Activated CD8-positive, alpha-beta memory T cell treated with anti-CD3 and anti-CD28 coated beads, Interleukin-2, amount 50 U/mL, for 1 hour (primary cell): Measurements from ENCODE around the gene STX2.
"Not testable (repeated sequence)": the region's sequence is repeated elsewhere in the genome, so short reads cannot be mapped to it uniquely, and the experiment has no call there.

ENCODE experiments used
- DNase-seq: peaks from one replicate; pipeline ENCODE4 v3.0.0-alpha.2; 2020; ENCODE audit errors: extremely low read depth

STX2 gene

GRCh38 chr12:130870442-130871285, 31.6 kb upstream of the STX2 start:
- peak; percentile 42 for DNase-seq

GRCh38 chr12:130868412-130868811, 29.4 kb upstream of the STX2 start:
- DNase-seq: no peak

GRCh38 chr12:130863298-130863697, 24.2 kb upstream of the STX2 start:
- DNase-seq: no peak

DNA sequence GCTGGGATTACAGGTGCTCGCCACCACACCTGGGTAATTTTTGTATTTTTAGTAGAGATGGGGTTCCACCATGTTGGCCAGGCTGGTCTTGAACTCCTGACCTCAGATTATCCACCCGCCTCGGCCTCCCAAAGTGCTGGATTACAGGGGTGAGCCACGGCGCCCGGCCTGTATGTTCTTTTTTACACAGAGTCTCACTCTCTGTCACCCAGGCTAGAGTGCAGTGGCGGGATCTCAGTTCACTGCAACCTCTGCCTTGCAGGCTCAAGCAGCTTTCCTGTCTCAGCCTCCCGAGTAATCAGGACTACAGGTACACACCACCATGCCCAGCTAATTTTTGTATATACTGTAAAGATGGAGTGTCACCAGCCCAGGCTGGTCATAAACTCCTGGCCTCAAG, 23.7 kb upstream of the STX2 start:
- not testable (repeated sequence) for DNase-seq

- no peak for DNase-seq
Measured at GRCh38 chr12:130862161-130862560, 23.1 kb upstream of the STX2 start.

GRCh38 chr12:130860311-130860710, 21.3 kb upstream of the STX2 start:
- DNase-seq: no peak

DNA sequence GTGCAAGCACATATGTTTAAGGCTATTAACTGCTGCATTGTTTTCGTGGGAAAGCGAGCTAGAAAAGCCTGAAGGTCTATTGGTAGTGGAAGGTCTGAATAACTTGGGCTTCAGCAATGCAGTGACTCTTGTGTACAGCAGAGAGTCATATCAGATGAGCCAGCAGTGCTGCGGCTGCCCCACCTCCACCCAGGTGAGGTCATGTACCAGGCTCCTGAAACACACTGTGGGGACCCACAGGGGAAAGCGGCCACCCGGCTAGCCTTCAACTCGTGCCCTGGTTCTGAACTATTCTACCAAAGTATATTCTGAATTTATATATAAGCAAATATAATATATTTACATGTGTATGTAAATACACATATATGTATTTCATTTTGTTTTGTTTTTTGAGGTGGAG, 20.1 kb upstream of the STX2 start:
- no peak for DNase-seq

GRCh38 chr12:130858084-130858483, 19.0 kb upstream of the STX2 start:
- DNase-seq: no peak

DNA sequence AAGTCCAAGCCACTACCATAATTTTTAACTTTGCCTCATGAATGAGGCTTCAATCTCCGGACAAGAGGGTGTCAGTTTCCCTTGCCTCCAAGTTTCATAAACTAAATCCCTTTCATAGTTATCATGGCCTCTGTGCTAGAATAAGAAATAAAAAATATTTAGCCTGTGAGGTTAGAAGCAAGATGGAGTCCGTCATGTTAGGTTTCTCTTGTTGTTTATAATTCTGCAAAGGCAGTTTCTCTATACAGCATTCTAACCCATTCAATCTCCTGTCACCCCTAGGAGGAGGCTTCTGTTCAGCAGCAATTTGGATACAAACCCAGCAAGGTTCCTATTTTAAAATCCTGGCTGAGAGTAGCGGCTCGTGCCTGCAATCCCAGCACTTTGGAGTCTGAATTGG, 17.0 kb upstream of the STX2 start:
- DNase-seq: no peak

DNA sequence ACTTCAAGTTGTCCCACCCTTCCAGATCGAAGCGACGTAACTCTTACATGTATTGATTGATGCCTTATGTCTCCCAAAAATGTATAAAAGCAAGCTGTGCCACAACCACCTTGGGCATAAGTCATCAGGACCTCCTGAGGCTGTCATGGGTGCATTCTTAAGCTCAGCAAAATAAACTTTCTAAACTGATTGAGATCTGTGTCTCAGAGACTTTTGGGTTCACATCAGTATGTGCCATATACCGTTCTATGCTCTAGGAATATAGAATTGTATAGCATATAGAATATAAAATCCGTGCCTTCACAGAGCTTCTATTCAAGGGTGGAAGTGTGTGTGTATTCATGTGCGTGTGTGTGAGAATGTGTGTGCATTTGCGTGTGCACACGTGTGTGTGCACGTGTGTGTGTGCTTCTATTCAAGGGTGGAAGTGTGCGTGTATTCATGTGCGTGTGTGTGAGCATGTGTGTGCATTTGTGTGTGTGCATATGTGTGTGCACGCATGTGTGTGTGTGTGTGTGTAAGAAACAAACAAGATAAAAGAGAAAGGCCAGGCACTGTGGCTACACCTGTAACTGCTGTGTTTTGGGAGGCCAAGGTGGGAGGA, 11.5 kb upstream of the STX2 start:
- DNase-seq: no peak

DNA sequence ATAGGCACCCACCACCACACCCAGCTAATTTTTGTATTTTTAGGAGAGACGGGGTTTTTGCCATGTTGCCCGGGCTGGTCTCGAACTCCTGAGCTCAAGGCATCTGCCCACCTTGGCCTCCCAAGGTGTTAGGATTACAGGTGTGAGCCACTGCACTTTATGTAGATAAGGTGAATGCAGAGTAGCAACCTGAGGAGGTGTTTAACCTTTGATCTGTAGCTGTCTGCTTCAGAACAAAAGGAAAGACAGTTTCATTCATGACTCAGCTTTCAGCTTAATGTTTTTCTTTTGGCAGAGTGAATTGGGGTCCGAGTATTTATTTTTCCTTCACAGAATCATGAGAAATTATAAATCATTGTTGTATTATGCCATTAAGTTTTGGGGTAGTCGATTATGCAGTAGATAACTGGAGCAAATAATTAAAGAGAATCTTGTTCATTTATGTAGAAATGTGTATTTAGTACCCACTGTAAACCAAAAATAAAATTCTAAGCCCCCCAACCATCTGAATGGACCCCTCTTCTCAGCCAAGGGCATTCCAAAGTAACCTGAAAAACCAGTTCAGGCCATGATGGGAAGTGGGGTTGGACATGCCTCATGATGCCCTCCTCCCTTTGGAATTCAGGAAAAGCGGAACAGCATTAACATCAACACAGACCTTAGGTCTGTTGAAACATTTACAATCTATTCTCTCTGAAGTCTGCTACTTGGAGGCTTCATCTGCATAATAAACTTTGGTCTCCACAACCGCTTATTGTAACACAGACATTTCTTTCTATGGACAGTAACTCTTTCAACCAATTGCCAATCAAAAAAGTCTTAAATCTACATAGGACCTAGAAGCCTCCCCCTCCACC, 10.7 kb upstream of the STX2 start:
- no peak for DNase-seq

DNA sequence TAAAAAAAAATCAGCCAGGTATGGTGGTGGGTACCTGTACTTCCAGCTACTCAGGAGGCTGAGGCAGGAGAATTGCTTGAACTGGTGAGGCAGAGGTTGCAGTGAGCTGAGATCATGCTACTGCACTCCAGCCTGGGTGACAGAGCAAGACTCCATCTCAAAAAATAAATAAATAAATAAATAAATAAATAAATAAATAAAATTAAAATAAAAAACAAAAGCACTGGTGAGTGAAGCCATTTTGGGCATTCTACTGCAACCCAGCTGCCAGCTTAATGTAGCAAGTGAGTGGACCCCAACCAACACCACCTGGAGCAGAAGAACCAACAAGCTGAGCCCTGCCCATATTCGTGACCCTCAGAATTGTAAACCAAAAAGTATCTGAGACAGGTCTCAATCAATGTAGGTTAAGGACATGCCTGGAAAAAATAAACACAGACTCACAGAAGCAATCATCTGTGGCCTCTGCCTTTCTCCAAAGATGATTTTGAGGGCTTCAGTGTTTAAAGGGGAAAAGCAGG, 9.8 kb upstream of the STX2 start:
- DNase-seq: not testable (repeated sequence)

DNA sequence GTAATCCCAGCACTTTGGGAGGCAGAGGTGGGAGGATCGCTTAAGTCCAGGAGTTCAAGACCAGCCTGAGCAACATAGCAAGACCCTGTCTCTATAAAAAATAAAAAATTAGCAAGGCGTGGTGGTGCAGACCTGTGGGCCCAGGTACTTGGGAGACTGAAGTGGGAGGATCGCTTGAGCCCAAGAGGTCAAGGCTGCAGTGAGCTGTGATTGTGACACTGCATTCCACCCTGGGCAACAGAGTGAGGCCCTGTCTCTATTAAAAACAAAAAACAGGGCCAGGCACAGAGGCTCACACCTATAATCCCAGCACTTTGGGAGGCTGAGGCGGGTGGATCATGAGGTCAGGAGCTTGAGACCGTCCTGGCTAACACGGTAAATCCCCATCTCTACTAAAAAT, 9.1 kb upstream of the STX2 start:
- DNase-seq: not testable (repeated sequence)

GRCh38 chr12:130847112-130847511, 8.1 kb upstream of the STX2 start:
- DNase-seq: no peak

- DNase-seq: no peak
Measured at GRCh38 chr12:130846369-130846768, 7.3 kb upstream of the STX2 start.

DNA sequence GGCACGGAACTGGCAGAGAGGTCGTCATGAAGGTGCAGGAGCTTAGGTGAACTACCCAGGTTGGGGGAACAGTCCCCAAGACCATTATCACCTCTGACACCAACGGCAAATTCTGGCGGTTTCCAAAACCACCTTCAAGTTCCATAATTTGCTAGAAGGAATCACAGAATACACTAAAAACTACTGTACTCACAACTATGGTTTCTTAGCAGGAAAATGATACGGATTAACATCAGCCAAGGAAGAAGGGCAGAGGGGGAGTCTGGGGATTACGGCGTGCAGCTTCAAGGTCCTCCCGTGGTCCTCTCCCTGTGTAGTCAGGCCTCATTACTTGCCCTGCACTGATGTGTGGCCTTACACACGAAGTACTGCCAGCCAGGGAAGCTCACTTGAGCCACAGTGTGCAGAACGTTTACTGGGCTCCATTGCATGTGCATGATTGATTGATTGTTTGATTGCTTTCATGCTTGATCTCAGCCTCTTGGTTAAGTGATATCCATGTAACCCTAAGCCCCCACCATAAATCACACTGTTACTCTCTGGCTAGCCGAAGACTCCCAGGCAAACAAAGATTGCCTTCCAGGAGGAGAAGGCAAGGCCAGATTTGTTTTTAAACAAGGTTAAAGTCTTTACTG, 837 bp upstream of the STX2 start:
- DNase-seq: no peak

- DNase-seq: no peak
Measured at GRCh38 chr12:130838284-130838950, 633 bp downstream of the STX2 start.

DNA sequence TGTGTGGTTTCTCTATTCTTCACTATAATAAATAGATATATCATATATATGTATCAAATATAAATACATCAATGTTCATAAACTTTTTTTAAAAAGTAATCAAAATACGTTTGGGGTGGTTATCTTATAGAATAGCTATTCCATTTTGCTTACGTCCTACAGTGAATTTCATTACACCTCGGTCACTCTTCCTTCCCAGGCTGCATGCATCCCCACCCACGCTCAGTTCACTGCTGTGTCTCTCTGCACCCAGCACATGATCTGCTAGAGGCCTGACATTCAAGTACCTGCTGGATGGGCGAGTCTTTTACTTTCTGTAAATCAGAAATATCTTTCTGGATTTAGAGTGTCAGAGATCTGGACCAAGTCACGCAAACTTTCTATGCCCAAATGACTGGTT, 3.6 kb downstream of the STX2 start:
- no peak for DNase-seq

- no peak for DNase-seq
Measured at GRCh38 chr12:130835011-130835410, 4.0 kb downstream of the STX2 start.

DNA sequence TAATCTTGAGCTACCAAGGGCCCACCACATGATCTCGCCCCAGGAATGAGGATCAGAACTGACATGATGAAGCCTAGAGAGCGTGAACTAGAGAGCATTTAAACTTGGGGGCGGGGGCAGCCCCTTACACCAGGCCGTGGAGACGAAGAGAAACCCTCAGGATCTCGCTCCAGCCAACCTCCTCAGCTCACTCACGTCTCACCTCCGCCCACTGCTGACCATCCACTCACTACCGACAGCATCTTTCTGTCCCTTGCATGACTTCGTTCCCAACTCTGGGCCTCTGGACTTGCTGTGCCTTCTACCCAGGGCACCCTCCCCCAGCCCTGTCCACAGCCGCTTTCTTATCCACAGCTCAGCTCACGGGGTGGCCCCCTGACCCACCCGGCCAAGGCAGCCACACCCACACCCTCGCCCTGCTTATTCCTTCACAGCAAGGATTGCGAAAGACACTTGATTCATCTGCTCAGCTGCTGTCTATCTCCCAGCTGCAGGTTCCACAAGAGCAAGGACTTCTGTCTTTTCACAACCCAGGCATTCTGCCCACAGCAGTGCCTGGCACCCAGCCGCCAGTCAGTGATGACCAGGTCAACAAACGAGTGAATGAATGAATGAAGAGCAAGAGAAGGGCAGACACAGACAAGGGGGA, 6.4 kb downstream of the STX2 start:
- no peak for DNase-seq
